HepG2 (cell line): ENCODE data around the gene CSDE1. TPM values are rescaled to one million over a fixed set of nuclear protein-coding genes. Genes with fewer than 3 reads are reported as not detected.

Experiments
- NRL ChIP-seq: sonication (generic); formaldehyde crosslinking; IDR thresholded peaks from 2 replicates; pipeline ENCODE4 v1.5.0; 2020; ENCODE audit warnings: missing genetic modification reagents, mild to moderate bottlenecking, moderate library complexity, borderline replicate concordance
- RXRA ChIP-seq: sonication (generic); formaldehyde crosslinking; IDR thresholded peaks from 2 replicates; pipeline ENCODE4 v1.5.1; 2020; ENCODE audit warnings: missing genetic modification reagents
- ZNF234 ChIP-seq: sonication (generic); formaldehyde crosslinking; conservative IDR thresholded peaks from 2 replicates; pipeline ENCODE4 v1.5.1; 2020; ENCODE audit warnings: mild to moderate bottlenecking, missing genetic modification reagents
- ZNF263 ChIP-seq: sonication (generic); formaldehyde crosslinking; IDR thresholded peaks from 2 replicates; pipeline ENCODE4 v1.4.0; 2020; ENCODE audit warnings: missing genetic modification reagents
- polyA plus RNA-seq, 8 experiments: library from polyadenylated mRNA; depleted of rRNA in 3 of 8; stranded (reverse) in 7 of 8; unstranded in 1 of 8; fragments of >200 nt; fragmentation: Illumina TruSeq in 4 of 8; extraction: Trizol in 4 of 8; gene quantifications; 2 replicates each; pipeline versions ENCODE4 v1.2.1 to v1.2.3, GENCODE V29; 2011 to 2016; ENCODE audit warnings: low read depth in 4 of 8, missing spikeins in 1 of 8, mixed read lengths in 1 of 8; ENCODE audit not compliant: insufficient read depth in 1 of 8
- total RNA-seq, 5 experiments: library from RNA; depleted of rRNA; stranded (reverse); fragments of >200 nt; fragmentation: Illumina TruSeq; extraction: Trizol; gene quantifications; 2 replicates each; pipeline ENCODE4 v1.2.3, GENCODE V29; 2016; ENCODE audit warnings: low read depth in 1 of 5
- TF ChIP-seq, protein P1 (sequence below): sonication (generic); formaldehyde crosslinking; IDR thresholded peaks from one replicate; pipeline ENCODE4 v1.5.1; 2020; ENCODE audit warnings: mild to moderate bottlenecking, missing genetic modification reagents; ENCODE audit errors: not compliant biosample characterization
- TF ChIP-seq, protein P2 (sequence below): sonication (generic); formaldehyde crosslinking; IDR thresholded peaks from 2 replicates; pipeline ENCODE4 v1.4.0; 2020; ENCODE audit warnings: missing genetic modification reagents, borderline replicate concordance
- TF ChIP-seq, protein P3 (sequence below): sonication (generic); formaldehyde crosslinking; IDR thresholded peaks from 2 replicates; pipeline ENCODE4 v1.8.0; 2022; ENCODE audit warnings: low read depth, missing genetic modification reagents
- TF ChIP-seq, protein P4 (sequence below): sonication (generic); formaldehyde crosslinking; IDR thresholded peaks from 2 replicates; pipeline ENCODE4 v1.4.0; 2020; ENCODE audit warnings: mild to moderate bottlenecking, missing genetic modification reagents

The CSDE1 gene
- total and polyA plus RNA-seq, 2 of the 13 experiments (the other 11 are each of a cell fraction or from before 2014, with no cell fraction given), result 150 to 313 TPM

DNA sequence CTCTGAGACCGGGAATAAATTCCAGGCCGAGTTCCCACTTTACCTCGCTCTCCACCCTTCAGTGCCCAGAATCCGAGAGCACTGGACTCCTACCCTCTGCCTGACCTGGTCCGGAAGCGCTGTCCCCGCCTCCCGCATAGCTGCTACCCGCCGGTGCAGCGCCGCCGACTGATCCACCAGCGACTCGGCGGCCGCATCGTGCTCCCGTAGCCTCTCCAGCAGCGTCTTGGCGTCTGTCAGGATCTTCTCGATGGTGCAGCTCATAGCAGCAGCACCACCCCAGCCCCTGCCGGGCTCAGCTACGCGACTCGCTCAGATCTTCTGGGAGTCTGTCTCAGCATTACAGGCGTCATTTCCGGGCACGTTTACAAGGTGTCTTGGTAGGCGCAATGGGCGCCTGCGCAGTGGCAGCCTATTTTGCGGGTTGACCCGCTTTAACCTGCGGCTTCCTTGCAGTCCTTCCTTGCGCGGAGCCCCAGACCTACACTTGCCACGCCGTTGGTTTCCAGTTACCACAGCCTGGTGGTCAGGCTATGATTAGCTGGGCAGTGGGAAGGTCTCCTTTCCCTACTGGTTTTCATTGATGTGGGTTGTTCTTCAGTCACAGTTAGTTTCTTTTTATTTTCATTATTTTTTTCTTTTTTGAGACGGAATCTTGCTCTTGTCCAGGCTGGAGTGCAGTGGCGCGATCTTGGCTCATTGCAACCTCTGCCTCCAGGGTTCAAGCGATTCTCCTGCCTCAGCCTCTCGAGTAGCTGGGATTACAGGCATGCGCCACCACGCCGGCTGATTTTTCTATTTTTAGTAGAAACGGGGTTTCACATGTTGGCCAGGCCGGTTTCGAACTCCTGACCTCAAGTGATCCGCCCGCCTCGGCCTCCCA lies 22.8 kb upstream of the CSDE1 start, which contains the start of gene SIKE1 (continued):
- TF ChIP-seq NRL (peak; percentile 95), RXRA (CRISPR knock-in tag) (peak; percentile 85), ZNF263 (CRISPR knock-in tag) (peak; percentile 49; the same call in 1 of the 2 replicates), ZNF234 (no peak)
- TF ChIP-seq, protein P1, sequence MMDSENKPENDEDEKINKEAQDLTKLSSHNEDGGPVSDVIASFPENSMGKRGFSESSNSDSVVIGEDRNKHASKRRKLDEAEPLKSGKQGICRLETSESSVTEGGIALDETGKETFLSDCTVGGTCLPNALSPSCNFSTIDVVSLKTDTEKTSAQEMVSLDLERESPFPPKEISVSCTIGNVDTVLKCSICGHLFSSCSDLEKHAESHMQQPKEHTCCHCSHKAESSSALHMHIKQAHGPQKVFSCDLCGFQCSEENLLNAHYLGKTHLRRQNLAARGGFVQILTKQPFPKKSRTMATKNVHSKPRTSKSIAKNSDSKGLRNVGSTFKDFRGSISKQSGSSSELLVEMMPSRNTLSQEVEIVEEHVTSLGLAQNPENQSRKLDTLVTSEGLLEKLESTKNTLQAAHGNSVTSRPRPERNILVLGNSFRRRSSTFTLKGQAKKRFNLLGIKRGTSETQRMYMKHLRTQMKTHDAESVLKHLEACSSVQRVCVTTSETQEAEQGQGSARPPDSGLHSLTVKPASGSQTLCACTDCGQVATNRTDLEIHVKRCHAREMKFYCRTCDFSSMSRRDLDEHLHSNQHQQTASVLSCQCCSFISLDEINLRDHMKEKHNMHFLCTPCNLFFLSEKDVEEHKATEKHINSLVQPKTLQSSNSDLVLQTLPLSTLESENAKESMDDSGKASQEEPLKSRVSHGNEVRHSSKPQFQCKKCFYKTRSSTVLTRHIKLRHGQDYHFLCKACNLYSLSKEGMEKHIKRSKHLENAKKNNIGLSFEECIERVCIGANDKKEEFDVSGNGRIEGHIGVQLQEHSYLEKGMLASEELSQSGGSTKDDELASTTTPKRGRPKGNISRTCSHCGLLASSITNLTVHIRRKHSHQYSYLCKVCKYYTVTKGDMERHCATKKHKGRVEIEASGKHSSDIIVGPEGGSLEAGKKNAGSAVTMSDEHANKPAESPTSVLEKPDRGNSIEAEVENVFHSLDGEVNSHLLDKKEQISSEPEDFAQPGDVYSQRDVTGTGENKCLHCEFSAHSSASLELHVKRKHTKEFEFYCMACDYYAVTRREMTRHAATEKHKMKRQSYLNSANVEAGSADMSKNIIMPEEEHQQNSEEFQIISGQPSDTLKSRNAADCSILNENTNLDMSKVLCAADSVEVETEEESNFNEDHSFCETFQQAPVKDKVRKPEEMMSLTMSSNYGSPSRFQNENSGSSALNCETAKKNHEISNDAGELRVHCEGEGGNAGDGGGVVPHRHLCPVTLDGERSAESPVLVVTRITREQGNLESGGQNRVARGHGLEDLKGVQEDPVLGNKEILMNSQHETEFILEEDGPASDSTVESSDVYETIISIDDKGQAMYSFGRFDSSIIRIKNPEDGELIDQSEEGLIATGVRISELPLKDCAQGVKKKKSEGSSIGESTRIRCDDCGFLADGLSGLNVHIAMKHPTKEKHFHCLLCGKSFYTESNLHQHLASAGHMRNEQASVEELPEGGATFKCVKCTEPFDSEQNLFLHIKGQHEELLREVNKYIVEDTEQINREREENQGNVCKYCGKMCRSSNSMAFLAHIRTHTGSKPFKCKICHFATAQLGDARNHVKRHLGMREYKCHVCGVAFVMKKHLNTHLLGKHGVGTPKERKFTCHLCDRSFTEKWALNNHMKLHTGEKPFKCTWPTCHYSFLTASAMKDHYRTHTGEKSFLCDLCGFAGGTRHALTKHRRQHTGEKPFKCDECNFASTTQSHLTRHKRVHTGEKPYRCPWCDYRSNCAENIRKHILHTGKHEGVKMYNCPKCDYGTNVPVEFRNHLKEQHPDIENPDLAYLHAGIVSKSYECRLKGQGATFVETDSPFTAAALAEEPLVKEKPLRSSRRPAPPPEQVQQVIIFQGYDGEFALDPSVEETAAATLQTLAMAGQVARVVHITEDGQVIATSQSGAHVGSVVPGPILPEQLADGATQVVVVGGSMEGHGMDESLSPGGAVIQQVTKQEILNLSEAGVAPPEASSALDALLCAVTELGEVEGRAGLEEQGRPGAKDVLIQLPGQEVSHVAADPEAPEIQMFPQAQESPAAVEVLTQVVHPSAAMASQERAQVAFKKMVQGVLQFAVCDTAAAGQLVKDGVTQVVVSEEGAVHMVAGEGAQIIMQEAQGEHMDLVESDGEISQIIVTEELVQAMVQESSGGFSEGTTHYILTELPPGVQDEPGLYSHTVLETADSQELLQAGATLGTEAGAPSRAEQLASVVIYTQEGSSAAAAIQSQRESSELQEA (CRISPR knock-in tag), result peak; percentile 64
- TF ChIP-seq, protein P2, sequence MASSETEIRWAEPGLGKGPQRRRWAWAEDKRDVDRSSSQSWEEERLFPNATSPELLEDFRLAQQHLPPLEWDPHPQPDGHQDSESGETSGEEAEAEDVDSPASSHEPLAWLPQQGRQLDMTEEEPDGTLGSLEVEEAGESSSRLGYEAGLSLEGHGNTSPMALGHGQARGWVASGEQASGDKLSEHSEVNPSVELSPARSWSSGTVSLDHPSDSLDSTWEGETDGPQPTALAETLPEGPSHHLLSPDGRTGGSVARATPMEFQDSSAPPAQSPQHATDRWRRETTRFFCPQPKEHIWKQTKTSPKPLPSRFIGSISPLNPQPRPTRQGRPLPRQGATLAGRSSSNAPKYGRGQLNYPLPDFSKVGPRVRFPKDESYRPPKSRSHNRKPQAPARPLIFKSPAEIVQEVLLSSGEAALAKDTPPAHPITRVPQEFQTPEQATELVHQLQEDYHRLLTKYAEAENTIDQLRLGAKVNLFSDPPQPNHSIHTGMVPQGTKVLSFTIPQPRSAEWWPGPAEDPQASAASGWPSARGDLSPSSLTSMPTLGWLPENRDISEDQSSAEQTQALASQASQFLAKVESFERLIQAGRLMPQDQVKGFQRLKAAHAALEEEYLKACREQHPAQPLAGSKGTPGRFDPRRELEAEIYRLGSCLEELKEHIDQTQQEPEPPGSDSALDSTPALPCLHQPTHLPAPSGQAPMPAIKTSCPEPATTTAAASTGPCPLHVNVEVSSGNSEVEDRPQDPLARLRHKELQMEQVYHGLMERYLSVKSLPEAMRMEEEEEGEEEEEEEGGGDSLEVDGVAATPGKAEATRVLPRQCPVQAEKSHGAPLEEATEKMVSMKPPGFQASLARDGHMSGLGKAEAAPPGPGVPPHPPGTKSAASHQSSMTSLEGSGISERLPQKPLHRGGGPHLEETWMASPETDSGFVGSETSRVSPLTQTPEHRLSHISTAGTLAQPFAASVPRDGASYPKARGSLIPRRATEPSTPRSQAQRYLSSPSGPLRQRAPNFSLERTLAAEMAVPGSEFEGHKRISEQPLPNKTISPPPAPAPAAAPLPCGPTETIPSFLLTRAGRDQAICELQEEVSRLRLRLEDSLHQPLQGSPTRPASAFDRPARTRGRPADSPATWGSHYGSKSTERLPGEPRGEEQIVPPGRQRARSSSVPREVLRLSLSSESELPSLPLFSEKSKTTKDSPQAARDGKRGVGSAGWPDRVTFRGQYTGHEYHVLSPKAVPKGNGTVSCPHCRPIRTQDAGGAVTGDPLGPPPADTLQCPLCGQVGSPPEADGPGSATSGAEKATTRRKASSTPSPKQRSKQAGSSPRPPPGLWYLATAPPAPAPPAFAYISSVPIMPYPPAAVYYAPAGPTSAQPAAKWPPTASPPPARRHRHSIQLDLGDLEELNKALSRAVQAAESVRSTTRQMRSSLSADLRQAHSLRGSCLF (CRISPR knock-in tag), result no peak
- TF ChIP-seq, protein P3, sequence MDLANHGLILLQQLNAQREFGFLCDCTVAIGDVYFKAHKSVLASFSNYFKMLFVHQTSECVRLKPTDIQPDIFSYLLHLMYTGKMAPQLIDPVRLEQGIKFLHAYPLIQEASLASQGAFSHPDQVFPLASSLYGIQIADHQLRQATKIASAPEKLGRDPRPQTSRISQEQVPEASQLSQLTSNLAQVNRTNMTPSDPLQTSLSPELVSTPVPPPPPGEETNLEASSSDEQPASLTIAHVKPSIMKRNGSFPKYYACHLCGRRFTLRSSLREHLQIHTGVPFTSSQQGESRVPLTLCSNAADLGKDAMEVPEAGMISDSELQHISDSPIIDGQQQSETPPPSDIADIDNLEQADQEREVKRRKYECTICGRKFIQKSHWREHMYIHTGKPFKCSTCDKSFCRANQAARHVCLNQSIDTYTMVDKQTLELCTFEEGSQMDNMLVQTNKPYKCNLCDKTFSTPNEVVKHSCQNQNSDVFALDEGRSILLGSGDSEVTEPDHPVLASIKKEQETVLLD (CRISPR knock-in tag), result no peak
- TF ChIP-seq, protein P4, sequence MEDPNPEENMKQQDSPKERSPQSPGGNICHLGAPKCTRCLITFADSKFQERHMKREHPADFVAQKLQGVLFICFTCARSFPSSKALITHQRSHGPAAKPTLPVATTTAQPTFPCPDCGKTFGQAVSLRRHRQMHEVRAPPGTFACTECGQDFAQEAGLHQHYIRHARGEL (CRISPR knock-in tag), result peak; percentile 20; the same call in 1 of the 2 replicates
